ENCODE data around the gene WHRN. TPM values are rescaled to one million over a fixed set of nuclear protein-coding genes. Genes with fewer than 3 reads are reported as not detected.

The WHRN gene
- total and polyA plus RNA-seq, 2 donors from 2014 or later: 4.4 to 14.8 TPM

GRCh38 chr9:114386361-114386885, 118.8 kb downstream of the WHRN start:
- Histone ChIP-seq H3K4me3 (ENCODE audit: low read length in 3 of 3) (peak overlapping the region; percentile 22 to 89 (median 77)), H3K36me3 (ENCODE audit: control insufficient read depth in 2 of 3, insufficient read depth in 3 of 3, low read length in 3 of 3) (no peaks in the 10 kb centered on the region), H3K9me3 (ENCODE audit: control insufficient read depth in 2 of 3, insufficient read depth in 1 of 3, low read length in 3 of 3) (no peaks in the 10 kb centered on the region), H3K4me1 (ENCODE audit: control insufficient read depth in 2 of 3, insufficient read depth in 2 of 3, low read depth in 1 of 3, low read length in 3 of 3) (peaks cover 3 to 35% (median 7%) of the 10 kb centered on the region in 3 donors), H3K27me3 (ENCODE audit: control insufficient read depth, insufficient read depth, low read length) (no peaks in the 10 kb centered on the region), H3K27ac (ENCODE audit: low read depth in 2 of 2, low read length in 2 of 2) (peak overlapping the region; percentile 78 to 82), H3K9ac (ENCODE audit: low read length in 3 of 3) (peak overlapping the region in 1 of 3 donors; percentile 89)
- TF ChIP-seq CTCF (IDR thresholded peaks at IDR 0.05; ENCODE audit: borderline replicate concordance, extremely low read depth, insufficient read depth): no peak
- intact Hi-C loops (cut with DNase I): no loop called here
- peak in 1 of 5 donors; percentile 38 for DNase-seq
- no peak for FAIRE-seq

DNA sequence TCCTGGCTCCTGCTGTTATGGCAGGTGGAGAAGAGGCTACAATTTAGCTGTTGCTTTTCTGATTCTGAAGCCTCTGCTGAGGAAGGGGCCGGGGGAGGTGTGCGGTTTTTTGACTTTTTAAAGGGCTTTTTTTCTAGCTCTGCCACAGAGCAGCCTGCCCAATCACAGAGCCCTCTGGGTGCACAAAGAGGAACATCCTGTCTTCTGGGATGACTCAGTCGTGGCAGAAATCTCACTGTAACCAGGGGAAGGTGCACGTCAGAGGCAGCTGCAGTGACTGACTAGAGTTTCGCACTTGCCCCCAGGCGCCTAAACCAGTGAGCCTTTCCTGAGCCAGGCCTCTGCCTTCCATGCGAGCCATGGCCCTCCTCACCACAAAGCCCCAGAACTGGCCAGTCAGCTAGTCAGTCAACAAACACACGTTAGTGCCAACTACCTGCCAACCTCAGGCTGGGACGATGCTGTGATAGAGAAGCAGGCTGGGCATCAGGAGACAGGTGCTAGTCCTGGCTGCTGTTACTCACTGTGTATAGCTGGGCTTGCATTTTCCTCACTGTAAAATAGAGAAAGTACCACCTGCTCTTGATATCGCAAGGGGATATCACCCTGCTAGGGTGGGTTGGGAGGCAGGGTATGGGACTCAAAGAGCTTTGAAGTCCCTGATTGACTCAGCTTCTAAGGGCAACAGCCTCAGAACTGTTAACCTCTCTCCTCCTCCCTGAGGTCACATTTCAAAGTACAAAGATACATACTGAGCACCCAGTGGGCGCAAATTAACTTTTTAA, 119.7 kb downstream of the WHRN start:
- Histone ChIP-seq H3K27ac (ENCODE audit: low read depth in 2 of 2, low read length in 2 of 2) (peak overlapping the region; percentile 62 to 82), H3K4me3 (ENCODE audit: low read length in 3 of 3) (peak overlapping the region in 1 of 3 donors; percentile 89), H3K9ac (ENCODE audit: low read length in 3 of 3) (peak overlapping the region in 1 of 3 donors; percentile 89), H3K9me3 (ENCODE audit: control insufficient read depth in 2 of 3, insufficient read depth in 1 of 3, low read length in 3 of 3) (no peaks in the 10 kb centered on the region), H3K27me3 (ENCODE audit: control insufficient read depth, insufficient read depth, low read length) (no peaks in the 10 kb centered on the region), H3K4me1 (ENCODE audit: control insufficient read depth in 2 of 3, insufficient read depth in 2 of 3, low read depth in 1 of 3, low read length in 3 of 3) (peaks cover 3 to 35% (median 7%) of the 10 kb centered on the region in 3 donors), H3K36me3 (ENCODE audit: control insufficient read depth in 2 of 3, insufficient read depth in 3 of 3, low read length in 3 of 3) (no peaks in the 10 kb centered on the region)
- DNase-seq (peak in 2 of 5 donors; percentile 48 to 88), FAIRE-seq (no peak)
- intact Hi-C loops (cut with DNase I): no loop called here
- TF ChIP-seq CTCF (IDR thresholded peaks at IDR 0.05; ENCODE audit: borderline replicate concordance, extremely low read depth, insufficient read depth): no peak

GRCh38 chr9:114384836-114385396, 120.4 kb downstream of the WHRN start:
- intact Hi-C loops (cut with DNase I): no loop called here
- peaks cover 3 to 35% (median 7%) of the 10 kb centered on the region in 3 donors for H3K4me1 ChIP-seq (ENCODE audit: control insufficient read depth in 2 of 3, insufficient read depth in 2 of 3, low read depth in 1 of 3, low read length in 3 of 3)
- DNase-seq: no peak

More at GRCh38 chr9:114384836-114385396, 120.4 kb downstream of the WHRN start:
- Histone ChIP-seq H3K4me3 (ENCODE audit: low read length in 3 of 3) (no peak overlapping the region), H3K36me3 (ENCODE audit: control insufficient read depth in 2 of 3, insufficient read depth in 3 of 3, low read length in 3 of 3) (no peaks in the 10 kb centered on the region), H3K9ac (ENCODE audit: low read length in 3 of 3) (no peak overlapping the region), H3K27me3 (ENCODE audit: control insufficient read depth, insufficient read depth, low read length) (no peaks in the 10 kb centered on the region), H3K9me3 (ENCODE audit: control insufficient read depth in 2 of 3, insufficient read depth in 1 of 3, low read length in 3 of 3) (no peaks in the 10 kb centered on the region), H3K27ac (ENCODE audit: low read depth in 2 of 2, low read length in 2 of 2) (peak overlapping the region in 1 of 2 donors; percentile 14)
- no peak for FAIRE-seq
- no peak for TF ChIP-seq CTCF (IDR thresholded peaks at IDR 0.05; ENCODE audit: borderline replicate concordance, extremely low read depth, insufficient read depth)

Data from kidney (tissue), 14 donors.